DOHH2 (cell line): ENCODE measurements around the gene PRKN.

Source experiments
- H3F3A ChIP-seq: fragments of 200-600 bp; sonication (generic), shearing (Covaris generic); 2 replicates; pipeline ENCODE4 v1.6.0; 2016; ENCODE audit warnings: antibody characterized with exemption, mild to moderate bottlenecking; ENCODE audit not compliant: control insufficient read depth, insufficient read depth
- H3K27ac ChIP-seq: fragments of 200-600 bp; sonication (generic); 2 replicates; pipeline ENCODE4 v1.5.1; 2014; ENCODE audit warnings: low read depth, mild to moderate bottlenecking, low read length, moderate library complexity
- H3K27me3 ChIP-seq: fragments of 200-600 bp; sonication (generic); 2 replicates; pipeline ENCODE4 v1.6.1; 2014; ENCODE audit warnings: mild to moderate bottlenecking, low read length, mixed read lengths; ENCODE audit not compliant: control insufficient read depth
- H3K36me3 ChIP-seq: fragments of 200-600 bp; sonication (generic); 2 replicates; pipeline ENCODE4 v1.6.1; 2014; ENCODE audit warnings: mild to moderate bottlenecking, low read length, moderate library complexity, mixed read lengths; ENCODE audit not compliant: control insufficient read depth
- H3K4me1 ChIP-seq: fragments of 200-600 bp; sonication (generic); 2 replicates; pipeline ENCODE4 v1.6.1; 2014; ENCODE audit warnings: mild to moderate bottlenecking, low read length, mixed read lengths; ENCODE audit not compliant: control insufficient read depth
- H3K4me2 ChIP-seq: fragments of 200-600 bp; sonication (generic); 2 replicates; pipeline ENCODE4 v1.6.0; 2014; ENCODE audit warnings: mild to moderate bottlenecking, low read length, moderate library complexity
- H3K4me3 ChIP-seq: fragments of 200-600 bp; sonication (generic); 2 replicates; pipeline ENCODE4 v1.5.1; 2014; ENCODE audit warnings: mild to moderate bottlenecking, low read length, mixed read lengths
- H3K79me2 ChIP-seq: fragments of 200-600 bp; sonication (generic); 2 replicates; pipeline ENCODE4 v1.6.1; 2014; ENCODE audit warnings: mild to moderate bottlenecking, low read length, mixed read lengths; ENCODE audit not compliant: control insufficient read depth
- H3K9me2 ChIP-seq: fragments of 200-600 bp; sonication (generic); replicated peaks from 2 replicates; pipeline ENCODE4 v1.6.1; 2014; ENCODE audit warnings: mild to moderate bottlenecking, low read length, mixed read lengths; ENCODE audit not compliant: control insufficient read depth
- H3K9me3 ChIP-seq: fragments of 200-600 bp; sonication (generic); 2 replicates; pipeline ENCODE4 v1.6.1; 2014; ENCODE audit warnings: antibody characterized with exemption, low read length, mixed read lengths; ENCODE audit not compliant: control insufficient read depth, insufficient read depth
- H4K20me1 ChIP-seq: fragments of 200-600 bp; sonication (generic); 2 replicates; pipeline ENCODE4 v1.6.0; 2014; ENCODE audit warnings: low read depth, mild to moderate bottlenecking, antibody characterized with exemption, low read length, moderate library complexity; ENCODE audit not compliant: control insufficient read depth, insufficient read depth
- CTCF ChIP-seq: fragments of 200-600 bp; sonication (generic); IDR thresholded peaks from one replicate; pipeline ENCODE4 v1.5.1; 2014; ENCODE audit warnings: antibody characterized with exemption, mild to moderate bottlenecking, low read depth, low read length; ENCODE audit not compliant: poor library complexity, severe bottlenecking
- EZH2phosphoT487 ChIP-seq: fragments of 200-600 bp; sonication (generic); IDR thresholded peaks from 2 replicates; pipeline ENCODE4 v1.6.1; 2017; ENCODE audit warnings: borderline replicate concordance, mild to moderate bottlenecking, antibody characterized with exemption, low read length, moderate library complexity, mixed read lengths

The PRKN gene

GRCh38 chr6:161880056-161880455, 847.5 kb downstream of the PRKN start:
- H3K27me3 ChIP-seq: no peaks in the 10 kb centered on the region

GRCh38 chr6:161876231-161876630, 851.3 kb downstream of the PRKN start:
- Histone ChIP-seq H3K4me2 (no peak overlapping the region), H3K79me2 (no peaks in the 10 kb centered on the region), H4K20me1 (no peaks in the 10 kb centered on the region), H3K4me1 (no peaks in the 10 kb centered on the region), H3K9me2 (no peaks in the 10 kb centered on the region), H3K27me3 (no peaks in the 10 kb centered on the region), H3K9me3 (peaks cover 3% of the 10 kb centered on the region; the same call in 1 of the 2 replicates), H3K27ac (no peak overlapping the region), H3F3A (no peaks in the 10 kb centered on the region), H3K36me3 (no peaks in the 10 kb centered on the region), H3K4me3 (no peak overlapping the region)
- no peak for TF ChIP-seq EZH2phosphoT487
- TF ChIP-seq CTCF: no peak

More at GRCh38 chr6:161880056-161880455, 847.5 kb downstream of the PRKN start:
- no peak for TF ChIP-seq CTCF
- no peak for TF ChIP-seq EZH2phosphoT487
- Histone ChIP-seq H3K4me2 (no peak overlapping the region), H3K9me3 (peaks cover 5% of the 10 kb centered on the region; the same call in 1 of the 2 replicates), H3F3A (no peaks in the 10 kb centered on the region), H3K9me2 (no peaks in the 10 kb centered on the region), H3K27ac (no peak overlapping the region), H3K36me3 (no peaks in the 10 kb centered on the region), H4K20me1 (no peaks in the 10 kb centered on the region), H3K79me2 (no peaks in the 10 kb centered on the region), H3K4me3 (no peak overlapping the region), H3K4me1 (no peaks in the 10 kb centered on the region)

GRCh38 chr6:161870236-161870901, 857.2 kb downstream of the PRKN start:
- H3K4me3 ChIP-seq: no peak overlapping the region
- TF ChIP-seq CTCF (no peak), EZH2phosphoT487 (no peak)

More at GRCh38 chr6:161870236-161870901, 857.2 kb downstream of the PRKN start:
- no peaks in the 10 kb centered on the region for H3K9me3 ChIP-seq
- no peaks in the 10 kb centered on the region for H3K9me2 ChIP-seq
- no peaks in the 10 kb centered on the region for H3K79me2 ChIP-seq
- no peaks in the 10 kb centered on the region for H3K36me3 ChIP-seq
- H3K4me1 ChIP-seq: no peaks in the 10 kb centered on the region
- H4K20me1 ChIP-seq: no peaks in the 10 kb centered on the region
- no peak overlapping the region for H3K4me2 ChIP-seq
- H3F3A ChIP-seq: no peaks in the 10 kb centered on the region
- H3K27ac ChIP-seq: no peak overlapping the region
- H3K27me3 ChIP-seq: no peaks in the 10 kb centered on the region
